ENCODE data around the gene NR2E1. TPM values are rescaled to one million over a fixed set of nuclear protein-coding genes. Genes with fewer than 3 reads are reported as not detected.

Gene NR2E1
- total RNA-seq, 1 experiment from 2014 or later: not detected

- no peak for ATAC-seq
- DNase-seq (ENCODE audit: low spot score): no peak
- H3K4me1 Mint-ChIP-seq: peaks cover 11% of the 10 kb centered on the region
- H3K27ac Mint-ChIP-seq: no peak overlapping the region
- H3K9me3 Mint-ChIP-seq: peaks cover 7% of the 10 kb centered on the region
- TF ChIP-seq GRHL2 (CRISPR knock-in tag; IDR thresholded peaks at IDR 0.05; ENCODE audit: insufficient replicate concordance, severe bottlenecking): no peak
- no peak for TF ChIP-seq ATF1 (CRISPR knock-in tag; IDR thresholded peaks at IDR 0.05)
- no peak for TF ChIP-seq TEAD4 (CRISPR knock-in tag; IDR thresholded peaks at IDR 0.05)
- TF ChIP-seq ZBTB21 (CRISPR knock-in tag; IDR thresholded peaks at IDR 0.05; ENCODE audit: borderline replicate concordance): no peak
- no peak for TF ChIP-seq ZNF121 (CRISPR knock-in tag; IDR thresholded peaks at IDR 0.05)
- no peak for TF ChIP-seq AFF4 (CRISPR knock-in tag; IDR thresholded peaks at IDR 0.05; ENCODE audit: borderline replicate concordance)
- no peak for TF ChIP-seq RELA (CRISPR knock-in tag; IDR thresholded peaks at IDR 0.05; ENCODE audit: borderline replicate concordance)
- no peak for TF ChIP-seq ETV6 (CRISPR knock-in tag; IDR thresholded peaks at IDR 0.05)
- TF ChIP-seq JAZF1 (CRISPR knock-in tag; IDR thresholded peaks at IDR 0.05): no peak
- TF ChIP-seq SOX15 (CRISPR knock-in tag; IDR thresholded peaks at IDR 0.05): no peak
- TF ChIP-seq MXD4 (CRISPR knock-in tag; IDR thresholded peaks at IDR 0.05; ENCODE audit: borderline replicate concordance): no peak
- no peak for TF ChIP-seq MAX (CRISPR knock-in tag; IDR thresholded peaks at IDR 0.05)
- ChIA-PET POLR2A (interaction anchor here (0.6 to 0.9 kb wide), 2 partner anchors 18 to 47 kb away, joined by 4 read pairs; no protein-coding TSS in a partner anchor), CTCF (no interaction called here)
- H3K36me3 Mint-ChIP-seq: peaks cover 5% of the 10 kb centered on the region
- no peak overlapping the region for H3K4me3 Mint-ChIP-seq
- peaks cover 80% of the 10 kb centered on the region for H3K27me3 Mint-ChIP-seq (ENCODE audit: low read depth)
These were observed 13.4 kb upstream of the NR2E1 start for GRCh38 chr6:108152446-108152845.

- ATAC-seq (peak; percentile 12), DNase-seq (ENCODE audit: low spot score) (no peak)
- H3K4me1 Mint-ChIP-seq: peaks cover 29% of the 10 kb centered on the region
- H3K9me3 Mint-ChIP-seq: no peaks in the 10 kb centered on the region
- H3K4me3 Mint-ChIP-seq: peak overlapping the region; percentile 32
- POLR2A ChIA-PET: interaction anchor here (1.1 kb wide), 1 partner anchor 19 kb away, joined by 3 read pairs; no protein-coding TSS in a partner anchor
- peaks cover 98% of the 10 kb centered on the region for H3K27me3 Mint-ChIP-seq (ENCODE audit: low read depth)
- no peaks in the 10 kb centered on the region for H3K36me3 Mint-ChIP-seq
- CTCF ChIA-PET: interaction anchor here (1.0 to 1.2 kb wide), 3 partner anchors 20 to 41 kb away, joined by 3 to 6 read pairs (median 3); no protein-coding TSS in a partner anchor
- TF ChIP-seq ZBTB43 (CRISPR knock-in tag; IDR thresholded peaks at IDR 0.05): no peak
- TF ChIP-seq RORB (CRISPR knock-in tag; IDR thresholded peaks at IDR 0.05): no peak
- TF ChIP-seq ZNF532 (CRISPR knock-in tag; IDR thresholded peaks at IDR 0.05; ENCODE audit: borderline replicate concordance): no peak
- TF ChIP-seq TEAD1 (CRISPR knock-in tag; IDR thresholded peaks at IDR 0.05): no peak
- no peak for TF ChIP-seq ZNF219 (CRISPR knock-in tag; IDR thresholded peaks at IDR 0.05; ENCODE audit: borderline replicate concordance)
- no peak for TF ChIP-seq ZNF263 (CRISPR knock-in tag; IDR thresholded peaks at IDR 0.05; ENCODE audit: low read depth)
- TF ChIP-seq PREB (CRISPR knock-in tag; IDR thresholded peaks at IDR 0.05; ENCODE audit: borderline replicate concordance): no peak
- TF ChIP-seq USF1 (CRISPR knock-in tag; IDR thresholded peaks at IDR 0.05): no peak
- no peak for TF ChIP-seq GABPB1 (CRISPR knock-in tag; IDR thresholded peaks at IDR 0.05)
- TF ChIP-seq MAX (CRISPR knock-in tag; IDR thresholded peaks at IDR 0.05): no peak
- no peak for TF ChIP-seq NFE2L1 (CRISPR knock-in tag; IDR thresholded peaks at IDR 0.05)
- TF ChIP-seq RELA (CRISPR knock-in tag; IDR thresholded peaks at IDR 0.05; ENCODE audit: borderline replicate concordance): no peak
- no peak overlapping the region for H3K27ac Mint-ChIP-seq
These were observed 9.5 kb upstream of the NR2E1 start for GRCh38 chr6:108156180-108156937.

Measured in WTC11 (cell line).